ENCODE results near the gene SNX32. TPM values are rescaled to one million over a fixed set of nuclear protein-coding genes. Genes with fewer than 3 reads are reported as not detected.

Gene SNX32
- total and polyA plus RNA-seq, 2 of the 13 experiments (the other 11 are each of a cell fraction or from before 2014, with no cell fraction given) = 0.09 to 0.34 TPM

- TF ChIP-seq ZNF569 (CRISPR knock-in tag; IDR thresholded peaks at IDR 0.05; ENCODE audit: borderline replicate concordance) = no peak
- no peak for TF ChIP-seq ZNF777 (CRISPR knock-in tag; IDR thresholded peaks at IDR 0.05)
- no peak for TF ChIP-seq PCBP2 (optimal IDR thresholded peaks at IDR 0.05; ENCODE audit: low read depth, low read length, poor library complexity, severe bottlenecking)
- no peak for TF ChIP-seq IRF1 (CRISPR knock-in tag; IDR thresholded peaks at IDR 0.05; ENCODE audit: low read depth)
- no peak for TF ChIP-seq MXD3 (CRISPR knock-in tag; IDR thresholded peaks at IDR 0.05)
- TF ChIP-seq THAP9 (CRISPR knock-in tag; IDR thresholded peaks at IDR 0.05; ENCODE audit: borderline replicate concordance) = no peak
- no peak for TF ChIP-seq ZNF407 (CRISPR knock-in tag; IDR thresholded peaks at IDR 0.05; ENCODE audit: not compliant biosample characterization)
Observed at GRCh38 chr11:65850217-65851082, 16.7 kb downstream of the SNX32 start (continued).
